Measurements from ENCODE around the gene ZNF175. TPM values are rescaled to one million over a fixed set of nuclear protein-coding genes. Genes with fewer than 3 reads are reported as not detected.
"Not testable (repeated sequence)": the region's sequence is repeated elsewhere in the genome, so short reads cannot be mapped to it uniquely, and the experiment has no call there.

The ZNF175 gene
- total RNA-seq, 1 experiment from 2014 or later: 9.3 TPM

GRCh38 chr19:51628153-51628939 is 57.3 kb downstream of the ZNF175 start:
- intact Hi-C loops (cut with micrococcal nuclease): no loop called here
- no peak for ATAC-seq
- H4K20me1 ChIP-seq (ENCODE audit: insufficient read depth): no peaks in the 10 kb centered on the region
- TF ChIP-seq ELF1 (IDR thresholded peaks at IDR 0.05; ENCODE audit: borderline replicate concordance, low read depth): no peak
- no peak for TF ChIP-seq POLR2A (IDR thresholded peaks at IDR 0.05; ENCODE audit: borderline replicate concordance, extremely low read depth, insufficient read depth, insufficient read length)
- no peak for TF ChIP-seq EZH2phosphoT487 (IDR thresholded peaks at IDR 0.05; ENCODE audit: borderline replicate concordance)
- TF ChIP-seq ZBTB33 (IDR thresholded peaks at IDR 0.05; ENCODE audit: extremely low read depth, insufficient replicate concordance, low read length): no peak
- TF ChIP-seq EZH2 (IDR thresholded peaks at IDR 0.05): no peak
- TF ChIP-seq RAD21 (IDR thresholded peaks at IDR 0.05; ENCODE audit: low read depth): no peak
- TF ChIP-seq MAX (IDR thresholded peaks at IDR 0.05): no peak
- no peak for TF ChIP-seq EGR1 (IDR thresholded peaks at IDR 0.05; ENCODE audit: low read depth)
- TF ChIP-seq POLR2AphosphoS5 (IDR thresholded peaks at IDR 0.05; ENCODE audit: low read depth, low read length): no peak
- no peak for TF ChIP-seq SRF (IDR thresholded peaks at IDR 0.05; ENCODE audit: low read depth)
- TF ChIP-seq FOSL1 (IDR thresholded peaks at IDR 0.05; ENCODE audit: low read depth): no peak
- no peak for TF ChIP-seq REST (IDR thresholded peaks at IDR 0.05; ENCODE audit: low read depth)
- TF ChIP-seq CBX3 (IDR thresholded peaks at IDR 0.05; ENCODE audit: low read depth): no peak
- DNase-seq (ENCODE audit: low read depth, low spot score): no peak
- peaks cover 26% of the 10 kb centered on the region for H3K27me3 ChIP-seq (ENCODE audit: insufficient read depth, low read length)
- H3K9ac ChIP-seq (ENCODE audit: low read length): no peak overlapping the region
- RAD21 ChIA-PET (ENCODE audit: low non-redundant PET in 1 of 2, low total read pairs in 2 of 2, uncharacterized antibody in 2 of 2, unreplicated experiment in 2 of 2): no interaction called here
- CTCF ChIA-PET: no interaction called here
- H2AFZ ChIP-seq (ENCODE audit: low read depth, low read length, poor library complexity, severe bottlenecking): no peak overlapping the region
- no peaks in the 10 kb centered on the region for H3K79me2 ChIP-seq (ENCODE audit: insufficient read depth, low read length)
- H3K4me3 ChIP-seq (replicated peaks in 1 of 2; ENCODE audit: low read depth in 1 of 2, low read length in 2 of 2): no peak overlapping the region
- H3K27ac ChIP-seq (ENCODE audit: low read depth, low read length): no peak overlapping the region
- no peaks in the 10 kb centered on the region for H3K9me3 ChIP-seq (ENCODE audit: control insufficient read depth in 1 of 2, insufficient read depth in 1 of 2, low read depth in 1 of 2, low read length in 2 of 2)
- no TSS peak for BruUV-seq (replicated peaks)
- no peaks in the 10 kb centered on the region for H3K4me1 ChIP-seq (ENCODE audit: control insufficient read depth in 1 of 2, insufficient read depth in 2 of 2, low read length in 2 of 2)
- H3K36me3 ChIP-seq (ENCODE audit: control insufficient read depth in 1 of 2, insufficient read depth in 2 of 2, low read length in 2 of 2): no peaks in the 10 kb centered on the region
- no peaks in the 10 kb centered on the region for H3K9me2 ChIP-seq (ENCODE audit: insufficient read depth)
- POLR2A ChIA-PET: no interaction called here
- no peak overlapping the region for H3K4me2 ChIP-seq (ENCODE audit: low read length)

GRCh38 chr19:51630315-51630714 is 59.2 kb downstream of the ZNF175 start, which contains the start of gene SIGLEC5:
Gene SIGLEC5, minus strand, starts transcription at chr19:51630401. Its CDS starts 66 bp downstream, at chr19:51630335.
- intact Hi-C loops (cut with micrococcal nuclease); ATAC-seq; H4K20me1 ChIP-seq (ENCODE audit: insufficient read depth); POLR2A ChIA-PET; H3K4me3 ChIP-seq (replicated peaks in 1 of 2; ENCODE audit: low read depth in 1 of 2, low read length in 2 of 2); H3K9me2 ChIP-seq (ENCODE audit: insufficient read depth); BruUV-seq (replicated peaks); H3K9ac ChIP-seq (ENCODE audit: low read length); DNase-seq (ENCODE audit: low read depth, low spot score); H3K4me2 ChIP-seq (ENCODE audit: low read length); H3K4me1 ChIP-seq (ENCODE audit: control insufficient read depth in 1 of 2, insufficient read depth in 2 of 2, low read length in 2 of 2); H3K79me2 ChIP-seq (ENCODE audit: insufficient read depth, low read length); RAD21 ChIA-PET (ENCODE audit: low non-redundant PET in 1 of 2, low total read pairs in 2 of 2, uncharacterized antibody in 2 of 2, unreplicated experiment in 2 of 2); H3K27ac ChIP-seq (ENCODE audit: low read depth, low read length); H3K9me3 ChIP-seq (ENCODE audit: control insufficient read depth in 1 of 2, insufficient read depth in 1 of 2, low read depth in 1 of 2, low read length in 2 of 2); H3K36me3 ChIP-seq (ENCODE audit: control insufficient read depth in 1 of 2, insufficient read depth in 2 of 2, low read length in 2 of 2); H2AFZ ChIP-seq (ENCODE audit: low read depth, low read length, poor library complexity, severe bottlenecking); CTCF ChIA-PET: not testable (repeated sequence)
- H3K27me3 ChIP-seq (ENCODE audit: insufficient read depth, low read length): peaks cover 26% of the 10 kb centered on the region

Data from HCT116 (cell line).